Right lobe of liver (tissue), 6 donors: ENCODE data around the gene PRKG2. TPM values are rescaled to one million over a fixed set of nuclear protein-coding genes. Genes with fewer than 3 reads are reported as not detected.

Source experiments
- ATAC-seq, 4 donors: fragments of 200-7000 bp; cut with Tn5 transposase; one replicate each; pipeline ENCODE4 v1.9.1; 2020; ENCODE audit warnings: mild to moderate bottlenecking in 4 of 4, moderate library complexity in 4 of 4
- DNase-seq, 3 donors: peaks; one replicate each; pipeline ENCODE4 v3.0.0-alpha.2; 2020
- H3K27ac ChIP-seq, 3 donors: fragments of 200-600 bp; one replicate each; pipeline ENCODE4 v1.8.0; 2022
- H3K27me3 ChIP-seq, 2 donors: fragments of 200-600 bp; one replicate each; pipeline ENCODE4 v1.8.0; 2022
- H3K36me3 ChIP-seq, 4 donors: fragments of 200-600 bp; sonication (generic) in 1 of 4; one replicate each; pipeline versions ENCODE4 v1.5.1 to v1.8.0; 2017 to 2022; ENCODE audit warnings: control low read depth in 1 of 4
- H3K4me1 ChIP-seq, 4 donors: fragments of 200-600 bp; sonication (generic) in 1 of 4; one replicate each; pipeline versions ENCODE4 v1.5.1 to v1.8.0; 2017 to 2022; ENCODE audit warnings: control low read depth in 1 of 4
- H3K4me3 ChIP-seq, 3 donors: fragments of 200-600 bp; one replicate each; pipeline ENCODE4 v1.8.0; 2022
- H3K9me3 ChIP-seq, 4 donors: fragments of 200-600 bp; sonication (generic) in 1 of 4; one replicate each; pipeline versions ENCODE4 v1.5.1 to v1.8.0; 2017 to 2022; ENCODE audit warnings: control low read depth in 1 of 4
- POLR2A ChIP-seq: fragments of 450-650 bp; IDR thresholded peaks from one replicate; pipeline ENCODE4 v1.6.1; 2017; ENCODE audit warnings: antibody characterized with exemption, mild to moderate bottlenecking
- WGBS: methylation state at CpG from one replicate; pipeline ENCODE4 v1.1.6; 2018; ENCODE audit warnings: low coverage, low lambda C conversion rate; ENCODE audit not compliant: insufficient coverage; ENCODE audit errors: missing lambda C conversion rate; 5-methylcytosine and 5-hydroxymethylcytosine counted together
- intact Hi-C, 2 donors: fragments of 100-400 bp; cut with DNase I; formaldehyde crosslinking; loops; one replicate each; pipeline versions ENCODE4 v1.11.2 to v1.14.1; 2022
- total RNA-seq, 6 experiments: library from RNA; depleted of rRNA in 2 of 6; stranded (reverse); fragments of >200 nt in 2 of 6; fragmentation: NEBNext Ultra II Directional in 3 of 6; extraction: Animal tissue kit (Norgen Biotek cat#: 25700) in 3 of 6; gene quantifications; one replicate each; pipeline versions ENCODE4 v1.1.0 to v1.2.4, GENCODE V29; 2016 to 2023
- TF ChIP-seq, protein P1 (sequence below), 4 donors: fragments of 200-600 bp in 3 of 4; fragments of 450-650 bp in 1 of 4; IDR thresholded peaks; one replicate each; pipeline versions ENCODE4 v1.5.1 to v1.8.0; 2016 to 2022; ENCODE audit warnings: antibody characterized with exemption in 4 of 4, mild to moderate bottlenecking in 2 of 4
- donor health status: DM: no; HTN: yes; CAD: no.
- donor health status: DM: no; HTN: no; CAD: no.
- donor health status: DM: no; HTN: no; CAD: no.
- donor health status: DM: no; HTN: yes; CAD: no.
- donor health status: DM: no; HTN: yes; CAD: no.

PRKG2 gene
- total RNA-seq, 6 experiments from 2014 or later, result 0.17 TPM; not detected in 5

GRCh38 chr4:81148576-81148975 lies 66.4 kb downstream of the PRKG2 start:
- Histone ChIP-seq H3K4me1 (no peaks in the 10 kb centered on the region), H3K4me3 (no peak overlapping the region), H3K27me3 (no peaks in the 10 kb centered on the region), H3K36me3 (no peaks in the 10 kb centered on the region), H3K9me3 (no peaks in the 10 kb centered on the region), H3K27ac (no peak overlapping the region)
- no peak for TF ChIP-seq POLR2A
- TF ChIP-seq, protein P1, sequence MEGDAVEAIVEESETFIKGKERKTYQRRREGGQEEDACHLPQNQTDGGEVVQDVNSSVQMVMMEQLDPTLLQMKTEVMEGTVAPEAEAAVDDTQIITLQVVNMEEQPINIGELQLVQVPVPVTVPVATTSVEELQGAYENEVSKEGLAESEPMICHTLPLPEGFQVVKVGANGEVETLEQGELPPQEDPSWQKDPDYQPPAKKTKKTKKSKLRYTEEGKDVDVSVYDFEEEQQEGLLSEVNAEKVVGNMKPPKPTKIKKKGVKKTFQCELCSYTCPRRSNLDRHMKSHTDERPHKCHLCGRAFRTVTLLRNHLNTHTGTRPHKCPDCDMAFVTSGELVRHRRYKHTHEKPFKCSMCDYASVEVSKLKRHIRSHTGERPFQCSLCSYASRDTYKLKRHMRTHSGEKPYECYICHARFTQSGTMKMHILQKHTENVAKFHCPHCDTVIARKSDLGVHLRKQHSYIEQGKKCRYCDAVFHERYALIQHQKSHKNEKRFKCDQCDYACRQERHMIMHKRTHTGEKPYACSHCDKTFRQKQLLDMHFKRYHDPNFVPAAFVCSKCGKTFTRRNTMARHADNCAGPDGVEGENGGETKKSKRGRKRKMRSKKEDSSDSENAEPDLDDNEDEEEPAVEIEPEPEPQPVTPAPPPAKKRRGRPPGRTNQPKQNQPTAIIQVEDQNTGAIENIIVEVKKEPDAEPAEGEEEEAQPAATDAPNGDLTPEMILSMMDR (IDR thresholded peaks at IDR 0.05), result no peak
- WGBS, result 60% methylated on average over 6 of the region's 6 CpGs
- DNase-seq, result no peak
- intact Hi-C loops, result no loop called here
- no peak for ATAC-seq

DNA sequence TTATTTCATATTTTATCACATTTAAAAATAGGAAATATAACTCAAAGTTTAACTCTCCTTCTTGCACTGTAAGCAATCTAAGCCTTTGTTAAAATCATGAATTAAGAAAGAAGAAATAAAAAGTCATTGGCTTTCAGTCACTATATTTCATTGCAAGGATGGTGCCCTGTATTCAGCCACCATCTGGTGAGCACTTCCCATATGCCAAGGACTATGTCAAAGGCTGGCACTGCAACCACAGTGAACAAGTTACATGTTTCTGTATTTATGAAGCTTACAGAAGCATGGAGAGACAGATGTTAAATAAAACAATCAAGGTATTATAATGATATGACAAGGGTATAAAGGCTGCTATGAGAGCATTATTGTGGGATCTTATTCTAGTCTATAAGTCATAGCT lies 68.6 kb downstream of the PRKG2 start:
- no peaks in the 10 kb centered on the region for H3K27me3 ChIP-seq
- no peaks in the 10 kb centered on the region for H3K36me3 ChIP-seq
- H3K9me3 ChIP-seq, result no peaks in the 10 kb centered on the region
- DNase-seq (no peak), ATAC-seq (no peak)
- H3K4me1 ChIP-seq, result no peaks in the 10 kb centered on the region
- TF ChIP-seq POLR2A, result no peak
- H3K27ac ChIP-seq, result no peak overlapping the region
- intact Hi-C loops, result no loop called here
- no peak overlapping the region for H3K4me3 ChIP-seq

- no peak for ATAC-seq
- H3K27ac ChIP-seq, result no peak overlapping the region
- DNase-seq, result no peak
- WGBS, result 58% methylated on average over 2 of the region's 2 CpGs
- TF ChIP-seq, protein P1 (IDR thresholded peaks at IDR 0.05), result no peak
- no peak for TF ChIP-seq POLR2A
- no peaks in the 10 kb centered on the region for H3K27me3 ChIP-seq
- H3K4me3 ChIP-seq, result no peak overlapping the region
- no peaks in the 10 kb centered on the region for H3K4me1 ChIP-seq
- H3K36me3 ChIP-seq, result no peaks in the 10 kb centered on the region
- intact Hi-C loops, result no loop called here
- no peaks in the 10 kb centered on the region for H3K9me3 ChIP-seq
Observed at GRCh38 chr4:81143183-81143582, 71.8 kb downstream of the PRKG2 start.

- Histone ChIP-seq H3K4me1 (no peaks in the 10 kb centered on the region), H3K27me3 (no peaks in the 10 kb centered on the region), H3K27ac (no peak overlapping the region), H3K4me3 (no peak overlapping the region), H3K36me3 (no peaks in the 10 kb centered on the region), H3K9me3 (no peaks in the 10 kb centered on the region)
- intact Hi-C loops, result no loop called here
- no peak for DNase-seq
- no peak for ATAC-seq
- WGBS, result 48% methylated on average over 7 of the region's 7 CpGs
- no peak for TF ChIP-seq POLR2A
- TF ChIP-seq, protein P1 (IDR thresholded peaks at IDR 0.05), result no peak
Observed at GRCh38 chr4:81142744-81143143, 72.3 kb downstream of the PRKG2 start.

GRCh38 chr4:81137894-81138293 lies 77.1 kb downstream of the PRKG2 start:
- TF ChIP-seq, protein P1 (IDR thresholded peaks at IDR 0.05), result no peak
- TF ChIP-seq POLR2A, result no peak
- intact Hi-C loops, result no loop called here
- Histone ChIP-seq H3K9me3 (no peaks in the 10 kb centered on the region), H3K27ac (no peak overlapping the region), H3K4me3 (no peak overlapping the region), H3K27me3 (no peaks in the 10 kb centered on the region), H3K36me3 (no peaks in the 10 kb centered on the region), H3K4me1 (no peaks in the 10 kb centered on the region)
- DNase-seq (no peak), ATAC-seq (no peak)
- 60% methylated on average over 3 of the region's 4 CpGs for WGBS
